Endothelial cell (in vitro differentiated cells): ENCODE data around the gene REL. TPM values are rescaled to one million over a fixed set of nuclear protein-coding genes. Genes with fewer than 3 reads are reported as not detected.

ENCODE experiments used
- DNase-seq: peaks from one replicate; pipeline ENCODE4 v3.0.0; 2021; ENCODE audit warnings: low spot score
- H3K27ac Mint-ChIP-seq: one replicate; pipeline ENCODE4 v1.8.0; 2021; ENCODE audit warnings: mixed read lengths, inconsistent platforms; ENCODE audit not compliant: unreplicated experiment
- H3K27me3 Mint-ChIP-seq: one replicate; pipeline ENCODE4 v1.8.0; 2021; ENCODE audit warnings: mild to moderate bottlenecking, moderate library complexity, mixed read lengths, inconsistent platforms; ENCODE audit not compliant: unreplicated experiment
- H3K36me3 Mint-ChIP-seq: one replicate; pipeline ENCODE4 v1.8.0; 2021; ENCODE audit warnings: mild to moderate bottlenecking, low read depth, mixed read lengths, inconsistent platforms; ENCODE audit not compliant: unreplicated experiment
- H3K4me1 Mint-ChIP-seq: one replicate; pipeline ENCODE4 v1.8.0; 2021; ENCODE audit warnings: mild to moderate bottlenecking, mixed read lengths, inconsistent platforms; ENCODE audit not compliant: unreplicated experiment
- H3K4me3 Mint-ChIP-seq: one replicate; pipeline ENCODE4 v1.8.0; 2021; ENCODE audit warnings: mild to moderate bottlenecking, mixed read lengths, inconsistent platforms; ENCODE audit not compliant: unreplicated experiment
- H3K9me3 Mint-ChIP-seq: one replicate; pipeline ENCODE4 v1.8.0; 2021; ENCODE audit warnings: mixed read lengths, inconsistent platforms; ENCODE audit not compliant: unreplicated experiment
- total RNA-seq: library from RNA; stranded (reverse); fragmentation: NEBNext Ultra II Directional; extraction: Animal tissue kit (Norgen Biotek cat#: 25700); gene quantifications from one replicate; pipeline ENCODE4 v1.2.1, GENCODE V29; 2021; ENCODE audit not compliant: unreplicated experiment
- TF ChIP-seq, protein P1 (sequence below): fragments of 200-600 bp; sonication (generic); IDR thresholded peaks from one replicate; pipeline ENCODE4 v1.5.0; 2021; ENCODE audit warnings: antibody characterized with exemption; ENCODE audit not compliant: unreplicated experiment

REL gene
- total RNA-seq, 1 donor from 2014 or later: 16.4 TPM

DNA sequence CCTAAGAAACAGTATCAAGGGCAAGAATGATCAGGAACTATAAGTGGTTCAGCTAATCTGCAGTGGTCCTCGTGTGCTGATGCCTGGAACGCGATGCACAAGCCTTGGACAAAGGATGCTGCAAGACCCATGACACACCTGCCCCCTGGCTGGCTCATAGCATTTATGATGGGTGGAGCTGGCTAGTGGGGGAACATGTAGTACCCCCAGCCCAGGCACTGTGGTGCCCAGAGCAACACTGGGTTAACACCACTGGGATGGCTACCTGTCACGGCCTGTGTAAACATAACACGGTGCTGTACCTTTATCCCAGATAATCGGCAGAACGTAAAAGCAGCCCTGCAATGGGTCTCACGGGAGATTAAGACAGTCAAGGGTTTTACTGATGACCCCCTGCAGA, 75.8 kb downstream of the REL start:
- peaks cover 4% of the 10 kb centered on the region for H3K4me1 Mint-ChIP-seq
- H3K9me3 Mint-ChIP-seq: no peaks in the 10 kb centered on the region
- H3K36me3 Mint-ChIP-seq: peaks cover 15% of the 10 kb centered on the region
- TF ChIP-seq, protein P1, sequence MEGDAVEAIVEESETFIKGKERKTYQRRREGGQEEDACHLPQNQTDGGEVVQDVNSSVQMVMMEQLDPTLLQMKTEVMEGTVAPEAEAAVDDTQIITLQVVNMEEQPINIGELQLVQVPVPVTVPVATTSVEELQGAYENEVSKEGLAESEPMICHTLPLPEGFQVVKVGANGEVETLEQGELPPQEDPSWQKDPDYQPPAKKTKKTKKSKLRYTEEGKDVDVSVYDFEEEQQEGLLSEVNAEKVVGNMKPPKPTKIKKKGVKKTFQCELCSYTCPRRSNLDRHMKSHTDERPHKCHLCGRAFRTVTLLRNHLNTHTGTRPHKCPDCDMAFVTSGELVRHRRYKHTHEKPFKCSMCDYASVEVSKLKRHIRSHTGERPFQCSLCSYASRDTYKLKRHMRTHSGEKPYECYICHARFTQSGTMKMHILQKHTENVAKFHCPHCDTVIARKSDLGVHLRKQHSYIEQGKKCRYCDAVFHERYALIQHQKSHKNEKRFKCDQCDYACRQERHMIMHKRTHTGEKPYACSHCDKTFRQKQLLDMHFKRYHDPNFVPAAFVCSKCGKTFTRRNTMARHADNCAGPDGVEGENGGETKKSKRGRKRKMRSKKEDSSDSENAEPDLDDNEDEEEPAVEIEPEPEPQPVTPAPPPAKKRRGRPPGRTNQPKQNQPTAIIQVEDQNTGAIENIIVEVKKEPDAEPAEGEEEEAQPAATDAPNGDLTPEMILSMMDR: no peak
- peak overlapping the region; percentile 11 for H3K4me3 Mint-ChIP-seq
- no peak for DNase-seq
- H3K27me3 Mint-ChIP-seq: no peaks in the 10 kb centered on the region
- H3K27ac Mint-ChIP-seq: no peak overlapping the region

DNA sequence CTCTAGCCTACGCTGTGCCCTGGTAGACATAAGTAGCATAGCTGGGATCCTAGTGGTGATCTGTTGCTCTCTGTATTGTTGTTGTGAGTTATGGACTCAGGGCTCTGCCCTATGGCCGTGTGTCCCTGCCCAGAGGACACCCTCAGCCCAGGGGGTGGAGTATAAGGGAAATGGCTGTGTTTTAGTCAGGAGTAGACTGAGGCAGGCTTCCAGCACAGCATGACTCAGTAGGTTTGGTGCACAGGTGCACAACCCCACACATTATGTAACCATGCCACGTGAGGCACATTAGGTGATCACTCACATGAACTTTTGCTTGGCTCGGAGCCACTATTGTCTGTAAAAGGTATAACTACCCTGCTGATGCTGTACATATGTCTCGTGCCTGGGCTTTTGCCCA, 76.3 kb downstream of the REL start:
- Mint-ChIP-seq H3K27ac (no peak overlapping the region), H3K4me3 (no peak overlapping the region), H3K9me3 (no peaks in the 10 kb centered on the region), H3K4me1 (peaks cover 4% of the 10 kb centered on the region), H3K36me3 (peaks cover 15% of the 10 kb centered on the region), H3K27me3 (no peaks in the 10 kb centered on the region)
- TF ChIP-seq, protein P1: no peak
- DNase-seq: no peak

DNA sequence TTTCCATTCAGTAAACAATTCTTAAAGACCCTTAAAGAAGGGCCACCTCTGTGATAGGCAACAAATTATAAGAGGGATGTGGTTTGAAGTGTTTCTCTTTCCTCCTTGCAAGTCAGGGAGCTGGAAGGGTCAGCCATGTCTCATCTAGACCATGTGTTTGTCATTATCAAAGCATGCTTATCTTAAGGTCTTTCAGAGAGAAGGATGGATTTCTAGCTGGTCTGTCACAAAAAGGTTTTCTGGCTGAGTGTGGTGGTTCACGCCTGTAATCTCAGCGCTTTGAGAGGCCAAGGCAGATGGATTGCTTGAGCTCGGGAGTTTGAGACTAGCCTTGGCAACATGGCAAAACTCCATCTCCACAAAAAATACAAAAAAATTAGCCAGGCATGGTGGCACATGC, 77.0 kb downstream of the REL start:
- no peak for DNase-seq
- H3K9me3 Mint-ChIP-seq: no peaks in the 10 kb centered on the region
- peaks cover 8% of the 10 kb centered on the region for H3K36me3 Mint-ChIP-seq
- H3K4me1 Mint-ChIP-seq: peaks cover 4% of the 10 kb centered on the region
- no peak overlapping the region for H3K27ac Mint-ChIP-seq
- no peak overlapping the region for H3K4me3 Mint-ChIP-seq
- no peaks in the 10 kb centered on the region for H3K27me3 Mint-ChIP-seq
- TF ChIP-seq, protein P1: no peak

DNA sequence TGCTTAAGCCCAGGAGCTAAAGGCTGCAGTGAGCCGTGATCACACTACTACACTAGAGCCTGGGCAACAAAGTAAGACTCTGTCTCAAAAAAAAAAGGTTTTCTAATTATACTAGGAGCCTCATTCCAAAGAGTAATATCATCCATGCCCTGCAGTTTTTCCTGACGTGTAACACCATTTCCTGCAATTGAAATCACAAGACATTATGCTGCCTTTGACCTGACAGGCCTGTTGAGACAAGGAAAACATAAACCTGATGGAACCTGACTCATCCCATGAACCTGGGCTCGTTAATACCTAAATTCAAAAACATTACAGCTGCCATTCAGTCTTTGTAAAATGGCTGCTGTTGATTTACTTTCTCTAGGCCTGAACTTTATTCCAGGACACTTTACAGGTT, 77.4 kb downstream of the REL start:
- Mint-ChIP-seq H3K9me3 (no peaks in the 10 kb centered on the region), H3K27me3 (no peaks in the 10 kb centered on the region), H3K36me3 (peaks cover 5% of the 10 kb centered on the region), H3K4me1 (peaks cover 4% of the 10 kb centered on the region), H3K27ac (no peak overlapping the region), H3K4me3 (no peak overlapping the region)
- DNase-seq: no peak
- TF ChIP-seq, protein P1: no peak

DNA sequence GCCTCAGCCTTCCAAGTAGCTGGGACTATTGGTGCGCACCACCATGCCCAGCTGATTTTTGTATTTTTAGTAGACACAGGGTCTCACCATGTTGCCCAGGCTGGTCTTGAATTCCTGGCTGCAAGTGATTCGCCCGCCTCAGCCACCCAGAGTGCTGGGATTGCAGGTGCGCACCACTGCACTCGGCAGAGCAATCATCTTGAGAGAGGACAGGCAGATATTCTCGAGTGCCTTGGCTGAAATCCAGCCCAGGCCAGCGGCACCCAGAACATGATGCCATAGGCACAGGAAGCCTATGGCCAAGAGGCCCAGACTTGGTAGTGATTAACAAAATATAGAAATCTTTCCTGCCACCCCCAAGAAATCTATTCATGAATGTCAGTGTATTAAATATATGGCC, 78.1 kb downstream of the REL start:
- no peaks in the 10 kb centered on the region for H3K9me3 Mint-ChIP-seq
- no peak overlapping the region for H3K4me3 Mint-ChIP-seq
- H3K27me3 Mint-ChIP-seq: no peaks in the 10 kb centered on the region
- no peak overlapping the region for H3K27ac Mint-ChIP-seq
- no peak for DNase-seq
- H3K4me1 Mint-ChIP-seq: peaks cover 4% of the 10 kb centered on the region
- TF ChIP-seq, protein P1: no peak
- no peaks in the 10 kb centered on the region for H3K36me3 Mint-ChIP-seq
